ENCODE measurements around the gene GASK1A.

GRCh38 chr3:43018246-43018645 lies 39.1 kb downstream of the GASK1A start:
- TF ChIP-seq CTCF (IDR thresholded peaks at IDR 0.05) (no peak), POLR2A (IDR thresholded peaks at IDR 0.05) (no peak)

Measured in heart left ventricle (tissue), 13 donors.